ENCODE results near the gene ZNF99.
"Not testable (repeated sequence)": the region's sequence is repeated elsewhere in the genome, so short reads cannot be mapped to it uniquely, and the experiment has no call there.

Gene ZNF99

GRCh38 chr19:22783651-22784410 is at the start of gene ZNF99:
ZNF99 (minus strand) TSS chr19:22784151; CDS start chr19:22784016, 135 bp downstream.
- no peak for DNase-seq (ENCODE audit: low spot score)

DNA sequence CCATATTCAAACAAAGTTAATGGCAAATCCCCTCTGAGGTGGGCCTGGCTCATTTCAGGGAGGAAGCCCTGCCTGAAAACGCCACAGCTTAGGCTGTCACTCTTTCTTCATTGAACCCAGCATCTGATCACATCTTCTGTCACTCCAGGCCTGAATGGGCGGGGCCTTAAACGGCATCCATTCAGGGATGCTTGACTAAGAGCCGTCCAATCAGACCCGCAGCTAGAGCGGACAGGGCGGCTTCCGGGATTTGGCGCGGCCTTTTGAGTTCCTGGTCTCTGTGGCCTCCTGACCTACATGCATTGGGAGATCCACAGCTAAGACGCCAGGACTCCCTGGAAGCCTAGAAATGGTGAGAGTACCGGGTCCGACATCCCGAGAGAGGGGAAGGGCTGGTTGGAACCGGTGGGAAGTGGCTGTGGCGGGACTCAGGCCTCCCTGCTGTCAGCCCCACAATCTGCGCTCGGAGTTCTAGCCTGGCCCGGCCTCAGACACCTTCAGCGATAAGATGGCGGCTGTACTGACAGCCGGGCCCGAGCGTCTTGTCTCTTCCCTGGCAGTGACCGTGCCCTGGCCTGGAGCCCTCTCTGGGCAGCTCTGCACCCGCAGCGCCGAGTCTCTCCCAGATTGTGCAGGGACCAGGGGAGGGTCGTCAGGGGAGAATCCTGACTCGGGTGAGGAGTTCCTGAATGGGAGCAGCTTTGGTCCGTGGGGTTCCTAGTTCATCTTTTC is 48.2 kb upstream of the ZNF99 start, which contains the start of gene ZNF723:
Gene ZNF723 (plus strand): TSS at position 261 of the 732 bp plus-strand sequence. CDS start 89 bp downstream, at position 350.
- DNase-seq (ENCODE audit: low spot score), result no peak

GRCh38 chr19:22831211-22831610 is 47.3 kb upstream of the ZNF99 start:
- DNase-seq (ENCODE audit: low spot score), result no peak

- no peak for DNase-seq (ENCODE audit: low spot score)
These were observed 30.2 kb upstream of the ZNF99 start for GRCh38 chr19:22814124-22814523.

- DNase-seq (ENCODE audit: low spot score), result no peak
These were observed 23.3 kb upstream of the ZNF99 start for GRCh38 chr19:22807061-22807835.

- DNase-seq (ENCODE audit: low spot score), result no peak
These were observed 22.5 kb upstream of the ZNF99 start for GRCh38 chr19:22806418-22806817.

- no peak for DNase-seq (ENCODE audit: low spot score)
These were observed 13.1 kb upstream of the ZNF99 start for GRCh38 chr19:22797040-22797439.

GRCh38 chr19:22792863-22793262 is 8.9 kb upstream of the ZNF99 start:
- DNase-seq (ENCODE audit: low spot score), result not testable (repeated sequence)

GRCh38 chr19:22735911-22736645 is 47.9 kb downstream of the ZNF99 start:
- DNase-seq (ENCODE audit: low spot score), result no peak

DNA sequence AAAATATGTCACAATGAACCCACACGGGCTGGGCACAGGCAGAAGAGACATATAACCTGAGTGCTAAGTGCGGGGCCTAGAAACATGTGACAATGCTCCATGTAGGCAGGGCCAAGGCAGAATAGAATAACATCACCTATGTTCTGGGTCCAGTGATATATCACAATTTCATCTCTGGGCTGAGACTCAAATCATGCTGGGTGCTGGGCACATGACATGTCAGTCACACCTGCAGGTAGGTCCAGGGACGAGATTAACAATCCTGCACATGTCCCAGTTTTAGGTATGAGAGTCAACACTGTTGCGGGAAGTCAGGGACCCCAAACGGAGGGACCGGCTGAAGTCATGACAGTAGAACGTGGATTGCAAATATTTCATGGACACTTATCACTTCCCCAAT is 50.3 kb downstream of the ZNF99 start:
- DNase-seq (ENCODE audit: low spot score), result no peak

GRCh38 chr19:22728214-22728613 is 55.7 kb downstream of the ZNF99 start:
- DNase-seq (ENCODE audit: low spot score), result not testable (repeated sequence)

DNA sequence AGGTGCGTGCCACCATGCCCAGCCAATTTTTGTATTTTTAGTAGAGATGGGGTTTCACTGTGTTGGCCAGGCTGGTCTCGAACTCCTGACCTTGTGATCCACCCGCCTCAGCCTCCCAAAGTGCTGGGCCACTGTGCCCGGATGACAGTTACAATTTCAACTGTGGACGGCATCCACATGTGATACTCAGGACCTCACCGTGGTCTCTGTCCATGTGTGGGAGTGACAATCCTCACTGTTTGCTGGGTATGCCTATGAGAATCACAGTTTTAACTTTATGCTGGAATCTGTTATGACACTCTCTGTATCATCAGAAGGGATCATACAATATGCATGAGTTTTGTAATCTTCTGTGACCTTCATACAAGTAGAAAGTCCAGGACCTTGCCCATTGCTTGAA is 62.4 kb downstream of the ZNF99 start:
- not testable (repeated sequence) for DNase-seq (ENCODE audit: low spot score)

DNA sequence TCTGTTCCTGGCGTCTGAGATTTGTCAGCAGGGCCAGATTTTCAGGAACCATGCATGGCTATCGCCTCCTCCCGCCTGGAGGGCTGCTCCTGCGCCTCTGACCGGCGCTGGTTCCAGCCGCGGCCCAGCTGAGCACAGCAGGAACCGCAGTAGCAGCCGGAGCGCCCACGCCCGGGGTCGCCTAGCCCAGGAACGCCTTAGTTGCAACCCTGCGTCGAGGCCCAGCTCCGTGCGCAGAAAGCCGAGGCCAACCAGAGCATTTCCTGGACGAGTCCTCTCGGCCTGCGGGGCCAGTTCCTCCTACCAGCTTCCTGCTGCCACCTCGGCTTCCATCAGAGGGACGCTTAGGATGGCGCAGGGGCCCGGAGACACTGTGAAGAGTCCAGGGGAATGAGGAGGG is 75.0 kb downstream of the ZNF99 start:
- no peak for DNase-seq (ENCODE audit: low spot score)

DNA sequence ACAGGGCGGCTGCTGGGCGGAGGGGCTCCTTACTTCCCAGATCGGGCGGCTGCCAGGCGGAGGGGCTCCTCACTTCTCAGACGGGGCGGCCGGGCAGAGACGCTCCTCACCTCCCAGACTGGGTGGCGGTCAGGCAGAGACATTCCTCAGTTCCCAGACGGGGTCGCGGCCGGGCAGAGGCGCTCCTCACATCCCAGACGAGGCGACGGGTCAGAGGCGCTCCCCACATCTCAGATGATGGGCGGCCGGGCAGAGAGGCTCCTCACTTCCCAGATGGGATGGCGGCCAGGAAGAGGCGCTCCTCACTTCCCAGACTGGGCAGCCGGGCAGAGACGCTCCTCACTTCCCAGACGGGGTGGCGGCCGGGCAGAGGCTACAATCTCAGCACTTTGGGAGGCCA is 80.9 kb downstream of the ZNF99 start:
- not testable (repeated sequence) for DNase-seq (ENCODE audit: low spot score)

- DNase-seq (ENCODE audit: low spot score), result not testable (repeated sequence)
These were observed 81.3 kb downstream of the ZNF99 start for GRCh38 chr19:22702661-22703060.
